Esophagus squamous epithelium (tissue), 5 donors: ENCODE measurements around the gene KLHDC8A. TPM values are rescaled to one million over a fixed set of nuclear protein-coding genes. Genes with fewer than 3 reads are reported as not detected.

Experiments used
- DNase-seq: peaks from one replicate; lab custom pipeline; 2025; lab: John Stamatoyannopoulos, UW
- H3K27ac ChIP-seq, 4 donors: fragments of 200-600 bp; sonication (generic); one replicate each; pipeline ENCODE4 v1.5.1; 2016 to 2019; ENCODE audit warnings: mild to moderate bottlenecking in 1 of 4
- H3K27me3 ChIP-seq, 4 donors: fragments of 200-600 bp; sonication (generic); 1 replicate in 3 of 4; 2 replicates in 1 of 4; pipeline versions ENCODE4 v1.5.1 to v1.6.0; 2017 to 2021; ENCODE audit warnings: antibody characterized with exemption in 1 of 4
- H3K36me3 ChIP-seq, 3 donors: fragments of 200-600 bp; sonication (generic); one replicate each; pipeline ENCODE4 v1.5.1; 2016 to 2019
- H3K4me1 ChIP-seq, 3 donors: fragments of 200-600 bp; sonication (generic); one replicate each; pipeline ENCODE4 v1.5.1; 2017 to 2019
- H3K4me3 ChIP-seq, 4 donors: fragments of 200-600 bp; sonication (generic); 1 replicate in 3 of 4; 2 replicates in 1 of 4; pipeline ENCODE4 v1.5.1; 2016 to 2019; ENCODE audit warnings: mild to moderate bottlenecking in 2 of 4, moderate library complexity in 1 of 4
- H3K9me3 ChIP-seq, 3 donors: fragments of 200-600 bp; sonication (generic); one replicate each; pipeline ENCODE4 v1.5.1; 2016 to 2019
- CTCF ChIP-seq, 6 experiments: fragments of 450-650 bp in 4 of 6; fragments of 200-600 bp in 2 of 6; sonication (generic) in 2 of 6; IDR thresholded peaks; one replicate each; pipeline ENCODE4 v1.5.1; 2016 to 2019; ENCODE audit warnings: antibody characterized with exemption in 6 of 6, mild to moderate bottlenecking in 4 of 6, moderate library complexity in 4 of 6
- POLR2A ChIP-seq, 4 donors: fragments of 450-650 bp; IDR thresholded peaks; one replicate each; pipeline ENCODE4 v1.6.1; 2017; ENCODE audit warnings: antibody characterized with exemption in 4 of 4, mild to moderate bottlenecking in 4 of 4, moderate library complexity in 3 of 4
- WGBS, 2 donors: methylation state at CpG; one replicate each; pipeline ENCODE4 v1.1.5; 2018; 5-methylcytosine and 5-hydroxymethylcytosine counted together
- intact Hi-C: fragments of 100-400 bp; cut with DNase I; formaldehyde crosslinking; loops from one replicate; pipeline ENCODE4 v1.15.0; 2022
- total RNA-seq, 4 donors: library from RNA; depleted of rRNA; stranded (reverse); fragments of >200 nt; gene quantifications; one replicate each; pipeline ENCODE4 v1.1.0, GENCODE V29; 2016
- donor health status: DM: yes; HTN: yes; CAD: no.

Gene KLHDC8A
- total RNA-seq, 4 donors from 2014 or later, result 0.97 to 4.4 (median 2.1) TPM

GRCh38 chr1:205326812-205327466 is 29.8 kb downstream of the KLHDC8A start:
- Histone ChIP-seq H3K4me1 (peaks cover 0 to 12% (median under 1%) of the 10 kb centered on the region in 3 donors), H3K36me3 (no peaks in the 10 kb centered on the region), H3K4me3 (no peak overlapping the region), H3K27ac (no peak overlapping the region), H3K27me3 (peaks cover 0 to 36% (median 0%) of the 10 kb centered on the region in 4 donors), H3K9me3 (no peaks in the 10 kb centered on the region)
- 62 to 72% methylated on average over 6 to 11 of the region's 11 CpGs for WGBS, 2 donors
- TF ChIP-seq POLR2A (IDR thresholded peaks at IDR 0.05) (no peak), CTCF (IDR thresholded peaks at IDR 0.05) (no peak)
- DNase-seq, result no peak
- intact Hi-C loops, result no loop called here

DNA sequence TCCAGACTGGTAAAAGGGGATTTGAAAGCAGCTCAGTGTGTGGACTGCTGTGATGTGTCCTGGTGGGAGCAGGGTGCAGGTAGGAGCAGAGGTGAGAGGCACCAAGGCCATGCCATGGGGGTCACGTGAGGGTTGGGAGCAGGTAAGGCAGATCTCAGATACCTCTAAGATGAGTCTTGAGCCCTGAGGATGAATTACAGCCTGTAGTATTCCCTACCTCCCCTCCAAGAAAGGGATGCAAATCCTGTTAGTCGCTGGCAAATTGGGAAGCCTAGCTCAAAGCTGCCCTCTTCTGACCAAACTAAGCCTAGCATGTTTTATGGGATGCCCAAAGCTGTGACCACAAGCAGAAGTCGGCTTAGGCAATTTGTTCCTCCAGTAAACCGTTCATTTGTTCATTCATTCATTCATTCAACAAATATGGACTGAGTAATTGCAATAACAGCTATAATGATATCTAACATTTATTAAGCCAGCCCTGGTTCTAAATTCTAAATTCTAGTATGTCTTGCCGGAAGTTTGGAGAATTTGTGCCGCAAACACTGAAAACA is 31.3 kb downstream of the KLHDC8A start:
- 38 to 39% methylated on average over 5 of the region's 6 CpGs for WGBS, 2 donors
- peaks cover 0 to 24% (median 3%) of the 10 kb centered on the region in 3 donors for H3K4me1 ChIP-seq
- intact Hi-C loops, result loop anchor here (2.0 kb wide), 1 partner anchor 53 kb away; no protein-coding TSS in a partner anchor
- no peak overlapping the region for H3K4me3 ChIP-seq
- H3K27ac ChIP-seq, result no peak overlapping the region
- TF ChIP-seq CTCF (IDR thresholded peaks at IDR 0.05), result peak; percentile 62 to 86 (median 72)
- no peak for TF ChIP-seq POLR2A (IDR thresholded peaks at IDR 0.05)
- H3K27me3 ChIP-seq, result peaks cover 0 to 33% (median 0%) of the 10 kb centered on the region in 4 donors
- H3K9me3 ChIP-seq, result no peaks in the 10 kb centered on the region
- no peaks in the 10 kb centered on the region for H3K36me3 ChIP-seq
- DNase-seq, result no peak

GRCh38 chr1:205324781-205325180 is 31.9 kb downstream of the KLHDC8A start:
- WGBS, 2 donors, result 49 to 65% methylated on average over 4 to 6 of the region's 6 CpGs
- TF ChIP-seq CTCF (IDR thresholded peaks at IDR 0.05), result no peak
- TF ChIP-seq POLR2A (IDR thresholded peaks at IDR 0.05), result no peak
- H3K4me3 ChIP-seq, result no peak overlapping the region

DNA sequence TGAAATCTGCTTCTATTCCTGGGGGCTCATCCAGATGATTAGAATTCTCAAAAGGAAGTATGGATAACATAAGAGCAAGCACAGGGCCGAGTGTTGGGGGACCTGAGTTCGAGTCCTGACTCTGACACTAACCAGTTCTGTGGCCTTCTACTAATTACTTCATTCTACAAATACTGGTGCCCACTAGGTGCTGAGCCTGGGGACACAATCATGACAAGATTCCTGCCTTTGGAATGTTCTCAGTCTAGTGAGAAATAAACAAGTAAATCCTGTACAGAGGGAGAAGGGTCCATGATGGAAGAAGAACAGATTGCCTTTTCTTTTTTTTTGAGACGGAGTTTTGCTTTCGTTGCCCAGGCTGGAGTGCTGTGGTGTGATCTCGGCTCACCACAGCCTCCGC is 32.9 kb downstream of the KLHDC8A start:
- Histone ChIP-seq H3K9me3 (no peaks in the 10 kb centered on the region), H3K27me3 (peaks cover 0 to 20% (median 0%) of the 10 kb centered on the region in 4 donors), H3K36me3 (no peaks in the 10 kb centered on the region), H3K4me1 (peaks cover 5 to 41% (median 11%) of the 10 kb centered on the region in 3 donors), H3K4me3 (no peak overlapping the region), H3K27ac (no peak overlapping the region)
- DNase-seq, result no peak
- no peak for TF ChIP-seq CTCF (IDR thresholded peaks at IDR 0.05)
- no peak for TF ChIP-seq POLR2A (IDR thresholded peaks at IDR 0.05)
- 89 to 91% methylated on average over 6 of the region's 6 CpGs for WGBS, 2 donors
- intact Hi-C loops, result loop anchor here (2.0 kb wide), 1 partner anchor 51 kb away; no protein-coding TSS in a partner anchor

More at GRCh38 chr1:205324781-205325180, 31.9 kb downstream of the KLHDC8A start:
- Histone ChIP-seq H3K27me3 (peaks cover 0 to 27% (median 0%) of the 10 kb centered on the region in 4 donors), H3K36me3 (no peaks in the 10 kb centered on the region), H3K9me3 (no peaks in the 10 kb centered on the region), H3K27ac (no peak overlapping the region), H3K4me1 (peaks cover 0 to 31% (median 3%) of the 10 kb centered on the region in 3 donors)
- intact Hi-C loops, result loop anchor here (2.0 kb wide), 1 partner anchor 52 kb away; no protein-coding TSS in a partner anchor
- no peak for DNase-seq

DNA sequence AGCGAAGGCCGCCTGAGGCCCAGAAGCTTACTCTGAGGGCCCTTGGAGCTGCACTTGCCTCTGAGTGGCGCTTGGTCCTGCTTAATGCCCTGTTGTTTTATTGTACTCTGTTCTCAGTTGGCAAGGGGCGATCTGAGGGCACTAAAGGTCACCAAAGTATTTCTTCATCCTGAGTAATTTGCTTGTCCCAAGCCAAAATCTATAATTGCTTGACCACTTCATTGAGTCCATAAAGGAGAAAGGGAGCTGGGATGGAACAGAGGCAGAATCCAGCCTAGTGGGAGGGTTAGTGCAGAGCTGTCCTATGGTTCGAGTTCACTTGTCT is 34.8 kb downstream of the KLHDC8A start:
- TF ChIP-seq POLR2A (IDR thresholded peaks at IDR 0.05) (no peak), CTCF (IDR thresholded peaks at IDR 0.05) (no peak)
- DNase-seq, result no peak
- 95% methylated on average over 2 of the region's 5 CpGs; no CpG with 5 or more reads in 1 of the 2 donors for WGBS, 2 donors
- intact Hi-C loops, result no loop called here
- Histone ChIP-seq H3K27me3 (peaks cover 0 to 14% (median 0%) of the 10 kb centered on the region in 4 donors), H3K9me3 (no peaks in the 10 kb centered on the region), H3K4me1 (peaks cover 22 to 59% (median 28%) of the 10 kb centered on the region in 3 donors), H3K4me3 (peak overlapping the region; percentile 70 to 81 (median 76)), H3K36me3 (no peaks in the 10 kb centered on the region), H3K27ac (peak overlapping the region; percentile 86 to 93 (median 92))
